GM12875 (cell line): ENCODE results near the gene HAND1.

Experiments
- H3K4me3 ChIP-seq: one replicate; pipeline ENCODE4 v1.5.1; 2011; ENCODE audit warnings: low read depth, low read length, control low read depth
- CTCF ChIP-seq: IDR thresholded peaks from 2 replicates; pipeline ENCODE4 v1.5.1; 2011; ENCODE audit warnings: low read depth, mild to moderate bottlenecking, control low read depth, inconsistent platforms, low read length, moderate library complexity, borderline replicate concordance; ENCODE audit not compliant: insufficient read depth

Gene HAND1

GRCh38 chr5:154478224-154478565, at the start of gene HAND1:
Gene HAND1 (minus strand): TSS chr5:154478227. CDS start chr5:154478008, 219 bp downstream.
- H3K4me3 ChIP-seq: no peak within 1 kb of the TSS
- TF ChIP-seq CTCF: no peak

- TF ChIP-seq CTCF: no peak
- no peak overlapping the region for H3K4me3 ChIP-seq
Observed at GRCh38 chr5:154526231-154527226, 48.5 kb upstream of the HAND1 start.

GRCh38 chr5:154524859-154525258, 46.8 kb upstream of the HAND1 start:
- H3K4me3 ChIP-seq: no peak overlapping the region
- TF ChIP-seq CTCF: no peak

- TF ChIP-seq CTCF: no peak
Observed at GRCh38 chr5:154524181-154524580, 46.2 kb upstream of the HAND1 start.

GRCh38 chr5:154523709-154524108, 45.7 kb upstream of the HAND1 start:
- H3K4me3 ChIP-seq: no peak overlapping the region
- TF ChIP-seq CTCF: no peak

More at GRCh38 chr5:154524181-154524580, 46.2 kb upstream of the HAND1 start:
- no peak overlapping the region for H3K4me3 ChIP-seq

GRCh38 chr5:154523104-154523503, 45.1 kb upstream of the HAND1 start:
- no peak for TF ChIP-seq CTCF

GRCh38 chr5:154522284-154522683, 44.3 kb upstream of the HAND1 start:
- no peak overlapping the region for H3K4me3 ChIP-seq

More at GRCh38 chr5:154523104-154523503, 45.1 kb upstream of the HAND1 start:
- no peak overlapping the region for H3K4me3 ChIP-seq

More at GRCh38 chr5:154522284-154522683, 44.3 kb upstream of the HAND1 start:
- TF ChIP-seq CTCF: no peak
